Activated T-helper 2 cell treated with anti-CD3 and anti-CD28 coated beads, Interferon-gamma antibody, Interleukin-2, Interleukin-4, amounts not matched to agents 10 μg/mL and 5 μg/mL and 100 μg/mL, durations not matched to agents 14 hours and 24 hours and 36 hours (primary cell): ENCODE measurements around the gene CDH13. TPM values are rescaled to one million over a fixed set of nuclear protein-coding genes. Genes with fewer than 3 reads are reported as not detected.

Experiments
- DNase-seq: peaks from one replicate; pipeline ENCODE4 v3.0.0; 2021; ENCODE audit warnings: low spot score
- H3K27ac Mint-ChIP-seq: one replicate; pipeline ENCODE4 v1.8.0; 2021; ENCODE audit warnings: mixed read lengths
- H3K27me3 Mint-ChIP-seq: one replicate; pipeline ENCODE4 v1.8.0; 2021; ENCODE audit warnings: low read depth, mixed read lengths
- H3K36me3 Mint-ChIP-seq: one replicate; pipeline ENCODE4 v1.8.0; 2021; ENCODE audit warnings: low read depth, mixed read lengths
- H3K4me1 Mint-ChIP-seq: one replicate; pipeline ENCODE4 v1.8.0; 2021; ENCODE audit warnings: low read depth, mixed read lengths
- H3K4me3 Mint-ChIP-seq: one replicate; pipeline ENCODE4 v1.8.0; 2021; ENCODE audit warnings: low read depth, mild to moderate bottlenecking, moderate library complexity, mixed read lengths
- H3K9me3 Mint-ChIP-seq: one replicate; pipeline ENCODE4 v1.8.0; 2021; ENCODE audit warnings: mixed read lengths
- intact Hi-C: fragments of 100-400 bp; cut with micrococcal nuclease; formaldehyde crosslinking; loops from one replicate; pipeline ENCODE4 v1.15.1; 2023
- total RNA-seq: library from RNA; stranded (reverse); gene quantifications from 2 replicates; pipeline ENCODE4 v1.2.3, GENCODE V29; 2022

The CDH13 gene
- total RNA-seq = not detected in 2 replicates

DNA sequence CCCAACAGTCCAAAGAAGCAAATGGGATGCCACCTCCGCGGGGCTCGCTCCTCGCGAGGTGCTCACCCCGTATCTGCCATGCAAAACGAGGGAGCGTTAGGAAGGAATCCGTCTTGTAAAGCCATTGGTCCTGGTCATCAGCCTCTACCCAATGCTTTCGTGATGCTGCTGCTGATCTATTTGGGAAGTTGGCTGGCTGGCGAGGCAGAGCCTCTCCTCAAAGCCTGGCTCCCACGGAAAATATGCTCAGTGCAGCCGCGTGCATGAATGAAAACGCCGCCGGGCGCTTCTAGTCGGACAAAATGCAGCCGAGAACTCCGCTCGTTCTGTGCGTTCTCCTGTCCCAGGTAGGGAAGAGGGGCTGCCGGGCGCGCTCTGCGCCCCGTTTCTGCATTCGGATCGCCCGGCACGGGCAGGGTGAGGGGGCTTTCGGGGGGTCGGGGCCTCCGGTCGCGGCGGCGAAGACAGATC is at the start of gene CDH13:
Gene CDH13, plus strand, starts transcription at position 179 of the 471 bp plus-strand sequence.
- Mint-ChIP-seq H3K36me3 (no peaks in the 10 kb centered on the region), H3K27me3 (peaks cover 82% of the 10 kb centered on the region), H3K27ac (no peak within 1 kb of the TSS), H3K9me3 (no peaks in the 10 kb centered on the region), H3K4me3 (no peak within 1 kb of the TSS), H3K4me1 (peaks cover 4% of the 10 kb centered on the region)
- DNase-seq = no peak
- intact Hi-C loops = loop anchor here (10.0 kb wide), 1 partner anchor 362 kb away; no protein-coding TSS in a partner anchor

DNA sequence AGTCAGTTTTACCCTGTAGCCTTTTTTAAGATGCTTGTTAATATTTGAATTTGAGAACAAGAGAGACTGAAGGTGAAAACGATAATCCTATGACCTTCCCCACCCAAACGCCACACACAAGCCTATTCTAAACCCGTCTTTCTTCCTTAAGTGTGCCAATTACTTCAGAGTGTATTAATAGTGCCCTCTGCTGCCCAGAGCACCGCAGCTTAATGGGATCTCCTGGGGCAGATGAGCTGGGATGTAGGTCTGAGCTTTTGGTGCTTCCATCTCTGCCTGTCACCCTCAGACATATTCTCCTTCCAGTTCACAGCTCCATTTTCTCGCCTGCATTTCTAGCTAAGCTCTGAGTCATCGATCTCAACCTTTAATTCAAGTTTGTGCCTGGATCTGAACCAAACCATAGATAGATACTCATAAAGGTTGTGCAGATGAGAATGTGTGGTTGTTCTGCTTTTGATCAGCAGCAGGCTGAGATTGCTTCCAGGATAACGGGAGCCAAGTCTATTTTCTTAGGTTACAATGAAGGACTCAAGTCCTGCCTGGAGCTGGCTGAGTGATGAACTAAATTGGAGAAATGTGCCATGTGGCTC is 46.4 kb upstream of the CDH13 start:
- H3K36me3 Mint-ChIP-seq = no peaks in the 10 kb centered on the region
- H3K9me3 Mint-ChIP-seq = no peaks in the 10 kb centered on the region
- intact Hi-C loops = no loop called here
- H3K27ac Mint-ChIP-seq = no peak overlapping the region
- no peaks in the 10 kb centered on the region for H3K4me1 Mint-ChIP-seq
- H3K4me3 Mint-ChIP-seq = no peak overlapping the region
- no peaks in the 10 kb centered on the region for H3K27me3 Mint-ChIP-seq
- no peak for DNase-seq

DNA sequence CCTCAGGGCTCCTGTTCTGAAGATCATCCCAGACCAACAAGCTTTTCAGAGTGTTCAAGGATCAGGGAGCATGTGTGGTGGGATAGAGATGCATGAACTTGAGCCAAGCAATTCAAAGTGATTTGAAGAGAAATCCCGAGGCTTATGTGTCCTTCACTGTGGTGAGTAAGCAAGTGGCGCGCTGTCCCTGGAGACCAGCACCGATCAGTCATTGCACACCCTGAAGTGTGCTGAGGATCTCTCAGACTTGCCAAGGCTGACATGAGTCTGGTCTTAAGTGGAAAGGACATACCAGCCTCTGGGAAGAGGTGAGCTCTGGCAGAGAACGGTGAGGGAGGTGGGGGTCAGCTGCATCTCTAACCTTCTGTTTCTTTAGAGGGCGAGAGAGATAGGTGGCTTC is 43.8 kb upstream of the CDH13 start:
- Mint-ChIP-seq H3K27ac (no peak overlapping the region), H3K36me3 (no peaks in the 10 kb centered on the region), H3K4me1 (no peaks in the 10 kb centered on the region), H3K9me3 (no peaks in the 10 kb centered on the region), H3K4me3 (no peak overlapping the region), H3K27me3 (no peaks in the 10 kb centered on the region)
- no peak for DNase-seq
- intact Hi-C loops = no loop called here

DNA sequence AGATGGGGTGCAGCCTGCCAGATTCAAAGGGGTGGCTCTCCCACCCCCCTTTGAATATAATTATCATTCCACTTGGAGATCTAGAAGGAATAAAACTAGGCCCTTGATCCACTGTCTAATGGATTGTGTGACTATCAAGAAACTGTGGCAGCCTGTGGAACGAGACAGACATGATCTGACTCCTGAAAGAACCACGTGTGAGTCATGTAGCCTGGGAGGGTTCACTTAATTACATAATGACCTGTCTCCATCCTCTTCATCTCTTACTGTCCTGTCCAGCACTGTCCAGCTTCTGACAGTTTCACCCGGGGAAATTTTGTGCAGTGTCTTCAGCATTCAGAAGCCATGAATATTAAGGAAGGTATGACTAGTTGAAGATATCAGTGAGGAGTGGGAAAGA is 43.3 kb upstream of the CDH13 start:
- Mint-ChIP-seq H3K4me3 (no peak overlapping the region), H3K27ac (no peak overlapping the region), H3K4me1 (no peaks in the 10 kb centered on the region), H3K27me3 (no peaks in the 10 kb centered on the region), H3K36me3 (no peaks in the 10 kb centered on the region), H3K9me3 (no peaks in the 10 kb centered on the region)
- intact Hi-C loops = no loop called here
- no peak for DNase-seq

DNA sequence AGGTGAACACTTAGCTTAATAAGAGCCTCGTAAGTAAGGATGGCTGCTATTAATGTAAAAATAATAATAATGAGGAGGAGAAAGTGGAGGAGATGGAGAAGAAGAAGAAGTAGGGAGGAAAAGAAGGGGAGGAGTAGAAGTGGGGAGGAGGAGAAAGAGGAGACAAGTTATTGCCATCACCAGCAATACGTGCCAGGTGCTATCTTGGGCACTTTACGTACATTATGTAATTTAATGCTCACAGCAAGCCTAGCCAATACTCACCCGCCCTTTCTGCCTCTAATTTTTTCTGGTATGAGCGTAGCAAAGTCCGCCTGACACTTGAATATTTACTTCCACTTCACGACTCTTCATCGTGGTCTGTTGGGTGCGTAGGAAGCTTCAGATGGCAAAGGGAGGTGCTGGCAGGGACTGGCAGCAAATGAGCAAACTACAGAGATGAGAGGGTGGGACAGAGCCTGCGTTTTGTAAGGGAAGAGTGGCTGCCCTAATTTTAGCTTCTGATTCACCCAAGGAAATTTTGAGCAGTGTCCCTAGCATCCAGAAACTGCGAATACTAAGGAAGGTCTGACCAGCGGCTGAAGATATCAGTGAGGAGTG is 42.1 kb upstream of the CDH13 start:
- no peak for DNase-seq
- no peak overlapping the region for H3K4me3 Mint-ChIP-seq
- no peaks in the 10 kb centered on the region for H3K27me3 Mint-ChIP-seq
- no peak overlapping the region for H3K27ac Mint-ChIP-seq
- no peaks in the 10 kb centered on the region for H3K36me3 Mint-ChIP-seq
- no peaks in the 10 kb centered on the region for H3K9me3 Mint-ChIP-seq
- no peaks in the 10 kb centered on the region for H3K4me1 Mint-ChIP-seq
- intact Hi-C loops = no loop called here

DNA sequence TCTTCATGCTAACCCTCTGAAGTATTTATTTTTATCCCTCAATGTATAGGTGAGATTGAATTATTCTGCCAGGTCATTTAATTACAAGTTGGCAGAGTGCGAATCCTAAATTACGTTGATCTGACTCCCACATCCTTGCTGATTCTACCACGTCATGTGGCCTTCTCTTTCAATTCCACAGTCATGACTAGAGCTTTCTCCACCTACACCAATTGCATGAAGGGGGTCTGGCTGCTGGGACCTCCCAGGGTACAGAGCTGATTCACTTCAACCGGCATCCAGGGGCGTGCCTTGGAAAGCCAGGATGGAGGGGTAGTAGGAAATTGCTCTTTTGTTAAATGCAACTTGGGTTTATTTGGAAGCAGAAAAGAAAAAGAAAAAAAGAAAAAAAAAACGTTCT is 41.1 kb upstream of the CDH13 start:
- Mint-ChIP-seq H3K27me3 (no peaks in the 10 kb centered on the region), H3K4me3 (no peak overlapping the region), H3K4me1 (no peaks in the 10 kb centered on the region), H3K27ac (no peak overlapping the region), H3K9me3 (no peaks in the 10 kb centered on the region), H3K36me3 (no peaks in the 10 kb centered on the region)
- intact Hi-C loops = no loop called here
- DNase-seq = no peak

DNA sequence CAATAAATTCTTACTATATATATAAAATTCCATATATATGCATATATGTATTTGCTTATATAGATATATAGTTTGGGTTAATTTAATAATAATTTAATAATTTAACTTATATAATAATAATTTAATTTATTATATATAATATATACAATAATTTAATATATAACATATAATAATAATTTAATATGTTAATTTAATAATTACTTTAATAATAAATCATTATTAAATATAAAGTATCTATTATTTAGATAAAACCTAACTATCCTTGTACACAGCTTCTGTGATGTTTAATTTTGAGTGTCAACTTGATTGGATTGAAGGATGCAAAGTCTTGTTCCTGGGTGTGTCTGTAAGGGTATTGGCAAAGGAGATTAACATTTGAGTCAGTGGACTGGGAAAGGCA is 40.6 kb upstream of the CDH13 start:
- H3K4me1 Mint-ChIP-seq = no peaks in the 10 kb centered on the region
- intact Hi-C loops = no loop called here
- H3K36me3 Mint-ChIP-seq = no peaks in the 10 kb centered on the region
- no peak overlapping the region for H3K4me3 Mint-ChIP-seq
- no peaks in the 10 kb centered on the region for H3K9me3 Mint-ChIP-seq
- no peak for DNase-seq
- no peak overlapping the region for H3K27ac Mint-ChIP-seq
- H3K27me3 Mint-ChIP-seq = no peaks in the 10 kb centered on the region

DNA sequence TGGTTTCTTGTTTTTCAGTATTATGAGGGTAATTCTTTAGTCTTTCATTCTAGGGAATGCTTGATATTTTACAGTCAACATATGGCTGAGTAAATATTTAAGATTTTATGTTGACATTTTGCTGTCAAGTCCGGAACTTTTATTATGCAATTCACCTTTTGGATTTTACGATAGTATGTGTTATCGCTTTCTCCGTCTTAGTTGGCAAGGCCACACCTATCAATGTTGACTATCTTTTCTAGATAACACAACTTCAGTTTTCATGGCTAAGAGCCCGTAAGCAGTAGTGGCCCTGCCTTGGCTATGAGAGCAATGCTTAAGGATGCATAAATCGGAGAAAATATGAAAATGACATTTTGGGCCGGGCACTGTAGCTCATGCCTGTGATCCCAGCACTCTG is 39.5 kb upstream of the CDH13 start:
- intact Hi-C loops = no loop called here
- no peaks in the 10 kb centered on the region for H3K27me3 Mint-ChIP-seq
- DNase-seq = no peak
- H3K9me3 Mint-ChIP-seq = no peaks in the 10 kb centered on the region
- H3K27ac Mint-ChIP-seq = no peak overlapping the region
- no peaks in the 10 kb centered on the region for H3K36me3 Mint-ChIP-seq
- no peaks in the 10 kb centered on the region for H3K4me1 Mint-ChIP-seq
- H3K4me3 Mint-ChIP-seq = no peak overlapping the region

DNA sequence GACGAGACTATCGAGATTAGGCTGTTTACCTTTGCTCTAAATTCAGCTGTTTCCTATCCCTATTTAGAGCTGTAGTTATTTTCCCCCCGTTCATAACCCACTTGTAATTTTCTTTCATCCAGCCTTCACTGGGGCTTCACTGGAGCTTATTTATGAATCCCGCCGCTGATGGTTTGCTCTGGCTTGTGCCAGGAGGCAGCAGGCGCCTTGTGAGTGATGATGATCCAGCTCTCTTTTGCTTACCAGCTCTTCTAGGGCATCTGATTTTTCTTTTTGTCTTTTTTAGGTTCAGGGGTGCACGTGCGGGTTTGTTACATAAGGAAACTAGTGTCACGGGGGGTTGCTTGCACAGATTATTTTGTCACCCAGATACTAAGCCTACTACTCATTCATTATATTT is 37.4 kb upstream of the CDH13 start:
- Mint-ChIP-seq H3K27me3 (no peaks in the 10 kb centered on the region), H3K36me3 (no peaks in the 10 kb centered on the region), H3K4me3 (no peak overlapping the region), H3K9me3 (no peaks in the 10 kb centered on the region), H3K27ac (no peak overlapping the region), H3K4me1 (no peaks in the 10 kb centered on the region)
- no peak for DNase-seq
- intact Hi-C loops = no loop called here

DNA sequence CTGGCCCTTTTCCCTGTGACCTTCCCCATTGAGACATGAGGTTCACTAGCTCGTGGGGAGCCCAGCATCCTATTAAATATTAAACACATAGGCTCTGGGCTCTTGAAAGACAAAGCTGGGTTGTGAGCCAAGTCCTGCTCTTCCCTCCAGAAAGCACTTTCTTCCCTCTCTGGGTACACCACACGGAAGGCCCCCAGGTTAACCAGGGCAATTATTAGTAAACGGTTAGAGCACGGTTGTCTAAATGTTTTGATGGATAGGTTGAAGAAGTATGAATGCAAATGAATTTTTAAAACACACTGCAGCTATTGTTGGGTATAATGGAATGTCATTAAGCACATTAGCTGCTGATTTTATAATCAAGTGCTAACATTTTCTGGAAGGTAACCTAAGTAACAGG is 32.7 kb upstream of the CDH13 start:
- no peaks in the 10 kb centered on the region for H3K9me3 Mint-ChIP-seq
- H3K36me3 Mint-ChIP-seq = no peaks in the 10 kb centered on the region
- peaks cover 2% of the 10 kb centered on the region for H3K27me3 Mint-ChIP-seq
- intact Hi-C loops = no loop called here
- DNase-seq = no peak
- H3K27ac Mint-ChIP-seq = no peak overlapping the region
- no peak overlapping the region for H3K4me3 Mint-ChIP-seq
- H3K4me1 Mint-ChIP-seq = no peaks in the 10 kb centered on the region

DNA sequence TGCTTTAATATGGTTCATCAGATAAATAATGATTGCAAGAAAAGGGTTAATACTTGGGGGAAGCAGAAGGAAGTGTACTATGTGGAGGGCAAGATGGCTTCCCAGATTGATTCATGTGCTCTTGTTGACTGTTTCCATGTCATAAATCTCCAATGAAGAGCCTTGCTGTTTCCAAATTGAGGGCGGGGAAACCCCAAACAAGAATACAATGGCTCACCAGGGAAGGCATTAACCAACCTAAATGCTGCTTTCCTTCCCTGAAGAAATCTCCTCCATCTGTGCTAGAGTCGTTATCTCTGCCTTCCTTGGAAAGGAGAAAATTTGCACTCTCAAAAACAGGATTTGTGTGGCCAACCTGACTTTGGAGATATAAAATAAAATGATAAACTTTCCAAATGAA is 28.0 kb upstream of the CDH13 start:
- no peak for DNase-seq
- peaks cover 2% of the 10 kb centered on the region for H3K27me3 Mint-ChIP-seq
- H3K4me3 Mint-ChIP-seq = no peak overlapping the region
- intact Hi-C loops = no loop called here
- no peaks in the 10 kb centered on the region for H3K9me3 Mint-ChIP-seq
- H3K4me1 Mint-ChIP-seq = no peaks in the 10 kb centered on the region
- no peaks in the 10 kb centered on the region for H3K36me3 Mint-ChIP-seq
- H3K27ac Mint-ChIP-seq = no peak overlapping the region

DNA sequence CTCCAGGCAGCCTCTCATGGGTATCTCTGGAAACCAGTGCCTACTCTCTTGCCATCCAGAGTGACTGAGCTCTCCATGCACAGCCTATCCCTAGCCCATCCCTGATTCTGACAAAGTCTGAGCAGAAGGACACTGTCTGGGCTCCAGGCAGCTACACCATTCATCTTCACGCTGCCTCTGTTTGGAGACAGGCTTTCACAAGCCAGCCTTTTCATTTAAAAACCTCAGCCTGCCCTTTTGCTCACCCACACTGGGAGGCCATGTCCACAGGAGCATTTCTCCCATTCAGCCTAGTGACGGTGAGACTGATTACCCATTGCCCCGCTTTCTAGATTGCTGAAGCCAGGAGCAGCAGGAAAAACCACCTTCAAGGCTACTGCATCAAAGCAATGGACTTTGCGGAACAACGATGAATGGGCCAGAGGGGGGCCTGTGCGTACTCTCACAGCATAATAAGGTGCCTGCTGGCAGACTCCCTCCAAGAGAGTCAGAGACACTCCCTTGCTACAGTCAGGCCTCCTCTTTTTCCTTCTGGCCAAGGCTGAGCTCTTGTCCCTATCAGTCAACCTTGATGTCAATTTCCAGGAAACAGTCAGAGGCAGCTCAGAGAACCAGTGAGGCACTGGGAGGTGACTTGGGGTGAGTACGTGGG is 24.7 kb upstream of the CDH13 start:
- intact Hi-C loops = no loop called here
- Mint-ChIP-seq H3K27ac (no peak overlapping the region), H3K36me3 (no peaks in the 10 kb centered on the region), H3K4me1 (no peaks in the 10 kb centered on the region), H3K9me3 (no peaks in the 10 kb centered on the region), H3K27me3 (peaks cover 3% of the 10 kb centered on the region), H3K4me3 (no peak overlapping the region)
- no peak for DNase-seq

DNA sequence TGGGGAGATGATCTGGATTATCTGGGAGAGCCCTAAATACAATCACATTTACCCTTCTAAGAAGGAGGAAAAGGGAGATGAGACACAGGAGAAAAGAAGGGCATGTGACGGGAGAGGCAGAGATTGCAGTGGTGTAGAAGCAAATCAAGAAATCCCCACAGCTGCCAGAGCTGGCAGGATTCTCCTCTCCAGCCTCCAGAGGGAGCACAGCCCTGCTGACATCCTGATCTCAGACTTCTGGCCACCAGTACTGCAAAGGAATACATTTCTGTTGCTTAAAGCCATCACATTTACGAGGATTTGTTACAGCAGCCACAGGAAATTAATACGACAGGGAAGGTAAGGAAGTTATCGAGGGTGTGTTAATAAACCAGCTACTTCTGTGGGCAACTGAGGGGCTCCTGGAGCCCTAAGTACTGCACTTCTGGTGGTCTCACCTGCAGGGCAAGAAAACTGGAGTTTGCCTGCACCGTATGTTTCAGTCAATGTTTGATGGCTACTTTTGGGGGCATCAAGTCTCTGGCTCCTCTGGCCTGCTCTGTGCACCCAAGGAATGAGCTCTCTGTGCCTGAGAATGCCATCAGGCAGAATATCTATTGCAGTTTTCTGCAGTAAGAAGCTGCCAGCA is 22.9 kb upstream of the CDH13 start:
- DNase-seq = no peak
- Mint-ChIP-seq H3K36me3 (no peaks in the 10 kb centered on the region), H3K4me3 (no peak overlapping the region), H3K27ac (no peak overlapping the region), H3K4me1 (no peaks in the 10 kb centered on the region), H3K27me3 (peaks cover 3% of the 10 kb centered on the region), H3K9me3 (no peaks in the 10 kb centered on the region)
- intact Hi-C loops = no loop called here
